MM.1S (cell line): ENCODE measurements around the gene HSPB9.
"Not testable (repeated sequence)": the region's sequence is repeated elsewhere in the genome, so short reads cannot be mapped to it uniquely, and the experiment has no call there.

ENCODE experiments used
- DNase-seq: peaks from one replicate; pipeline ENCODE4 v3.0.0-alpha.2; 2015
- H2AFZ ChIP-seq: fragments of 300-600 bp; sonication (generic); 2 replicates; pipeline ENCODE4 v1.6.0; 2016; ENCODE audit warnings: antibody characterized with exemption, low read length
- H3F3A ChIP-seq: fragments of 300-600 bp; sonication (generic); 2 replicates; pipeline ENCODE4 v1.6.1; 2016; ENCODE audit warnings: mild to moderate bottlenecking, antibody characterized with exemption, low read length, moderate library complexity, mixed read lengths; ENCODE audit not compliant: insufficient read depth
- H3K27ac ChIP-seq: fragments of 300-600 bp; sonication (generic); 2 replicates; pipeline ENCODE4 v1.5.1; 2016; ENCODE audit warnings: mild to moderate bottlenecking, low read length
- H3K27me3 ChIP-seq: fragments of 300-600 bp; sonication (generic); replicated peaks from 2 replicates; pipeline ENCODE4 v1.6.0; 2016; ENCODE audit warnings: low read length; ENCODE audit not compliant: insufficient read depth
- H3K36me3 ChIP-seq: fragments of 300-600 bp; sonication (generic); replicated peaks from 2 replicates; pipeline ENCODE4 v1.6.1; 2016; ENCODE audit warnings: mild to moderate bottlenecking, low read length, mixed read lengths; ENCODE audit not compliant: insufficient read depth
- H3K4me1 ChIP-seq: fragments of 300-600 bp; sonication (generic); 2 replicates; pipeline ENCODE4 v1.6.1; 2016; ENCODE audit warnings: low read length, mixed read lengths
- H3K4me2 ChIP-seq: fragments of 300-600 bp; sonication (generic); 2 replicates; pipeline ENCODE4 v1.6.0; 2016; ENCODE audit warnings: low read depth, low read length
- H3K4me3 ChIP-seq: fragments of 300-600 bp; sonication (generic); 2 replicates; pipeline ENCODE4 v1.5.1; 2016; ENCODE audit warnings: low read length, mixed read lengths
- H3K79me2 ChIP-seq: fragments of 300-600 bp; sonication (generic); 2 replicates; pipeline ENCODE4 v1.6.1; 2016; ENCODE audit warnings: mixed run types, low read length, mixed read lengths
- H3K9ac ChIP-seq: fragments of 300-600 bp; sonication (generic); 2 replicates; pipeline ENCODE4 v1.6.1; 2016; ENCODE audit warnings: low read length, mixed read lengths
- H3K9me2 ChIP-seq: fragments of 300-600 bp; sonication (generic); replicated peaks from 2 replicates; pipeline ENCODE4 v1.6.1; 2016; ENCODE audit warnings: mild to moderate bottlenecking, low read length, mixed read lengths; ENCODE audit not compliant: insufficient read depth
- H3K9me3 ChIP-seq: fragments of 300-600 bp; sonication (generic); replicated peaks from 2 replicates; pipeline ENCODE4 v1.6.1; 2016; ENCODE audit warnings: mild to moderate bottlenecking, low read length, mixed read lengths; ENCODE audit not compliant: insufficient read depth
- H4K20me1 ChIP-seq: fragments of 300-600 bp; sonication (generic); 2 replicates; pipeline ENCODE4 v1.6.1; 2016; ENCODE audit warnings: mild to moderate bottlenecking, low read length, moderate library complexity, mixed read lengths; ENCODE audit not compliant: insufficient read depth
- EZH2 ChIP-seq: fragments of 300-600 bp; sonication (generic); optimal IDR thresholded peaks from 2 replicates; pipeline ENCODE3; 2017; ENCODE audit warnings: low read depth, mild to moderate bottlenecking, antibody characterized with exemption, low read length, mixed read lengths
- EZH2phosphoT487 ChIP-seq: fragments of 300-600 bp; sonication (generic); IDR thresholded peaks from 2 replicates; pipeline ENCODE4 v1.6.1; 2018; ENCODE audit warnings: antibody characterized with exemption, low read length
- TF ChIP-seq, protein P1 (sequence below): fragments of 300-600 bp; sonication (generic); IDR thresholded peaks from 2 replicates; pipeline ENCODE4 v1.5.1; 2016; ENCODE audit warnings: antibody characterized with exemption, low read length, mixed read lengths

The HSPB9 gene

DNA sequence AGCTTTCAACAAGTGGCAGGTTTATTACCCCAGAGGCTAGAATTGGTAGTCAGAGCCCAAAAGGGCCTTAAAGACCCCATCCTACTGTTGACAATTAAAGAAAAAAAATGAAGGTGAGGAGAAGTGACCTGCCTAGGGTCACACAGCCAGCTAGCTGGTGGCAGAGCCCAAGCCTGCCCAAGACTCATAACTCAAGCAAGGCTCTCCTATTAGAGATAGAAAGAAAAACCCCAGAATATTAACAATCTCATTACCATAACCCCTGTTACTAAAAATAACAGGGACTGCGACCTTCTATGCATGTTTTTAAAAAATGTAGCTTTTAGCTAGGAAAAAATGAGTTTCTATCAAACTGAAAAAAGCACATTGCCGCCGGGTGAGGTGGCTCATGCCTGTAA lies 14.0 kb downstream of the HSPB9 start:
- H3K27me3 ChIP-seq: no peaks in the 10 kb centered on the region
- peaks cover 3% of the 10 kb centered on the region; the same call in 1 of the 2 replicates for H4K20me1 ChIP-seq
- no peaks in the 10 kb centered on the region for H3K9me2 ChIP-seq
- no peak overlapping the region for H3K4me2 ChIP-seq
- no peaks in the 10 kb centered on the region for H3K9me3 ChIP-seq
- H3K9ac ChIP-seq: no peak overlapping the region
- H3F3A ChIP-seq: peaks cover 20% of the 10 kb centered on the region
- no peak for TF ChIP-seq EZH2
- no peak for TF ChIP-seq EZH2phosphoT487
- TF ChIP-seq, protein P1, sequence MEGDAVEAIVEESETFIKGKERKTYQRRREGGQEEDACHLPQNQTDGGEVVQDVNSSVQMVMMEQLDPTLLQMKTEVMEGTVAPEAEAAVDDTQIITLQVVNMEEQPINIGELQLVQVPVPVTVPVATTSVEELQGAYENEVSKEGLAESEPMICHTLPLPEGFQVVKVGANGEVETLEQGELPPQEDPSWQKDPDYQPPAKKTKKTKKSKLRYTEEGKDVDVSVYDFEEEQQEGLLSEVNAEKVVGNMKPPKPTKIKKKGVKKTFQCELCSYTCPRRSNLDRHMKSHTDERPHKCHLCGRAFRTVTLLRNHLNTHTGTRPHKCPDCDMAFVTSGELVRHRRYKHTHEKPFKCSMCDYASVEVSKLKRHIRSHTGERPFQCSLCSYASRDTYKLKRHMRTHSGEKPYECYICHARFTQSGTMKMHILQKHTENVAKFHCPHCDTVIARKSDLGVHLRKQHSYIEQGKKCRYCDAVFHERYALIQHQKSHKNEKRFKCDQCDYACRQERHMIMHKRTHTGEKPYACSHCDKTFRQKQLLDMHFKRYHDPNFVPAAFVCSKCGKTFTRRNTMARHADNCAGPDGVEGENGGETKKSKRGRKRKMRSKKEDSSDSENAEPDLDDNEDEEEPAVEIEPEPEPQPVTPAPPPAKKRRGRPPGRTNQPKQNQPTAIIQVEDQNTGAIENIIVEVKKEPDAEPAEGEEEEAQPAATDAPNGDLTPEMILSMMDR: no peak
- no peak overlapping the region for H3K4me3 ChIP-seq
- H3K27ac ChIP-seq: no peak overlapping the region
- H3K4me1 ChIP-seq: peaks cover 27% of the 10 kb centered on the region
- DNase-seq: no peak
- H2AFZ ChIP-seq: no peak overlapping the region
- H3K36me3 ChIP-seq: no peaks in the 10 kb centered on the region
- peaks cover 81% of the 10 kb centered on the region for H3K79me2 ChIP-seq

DNA sequence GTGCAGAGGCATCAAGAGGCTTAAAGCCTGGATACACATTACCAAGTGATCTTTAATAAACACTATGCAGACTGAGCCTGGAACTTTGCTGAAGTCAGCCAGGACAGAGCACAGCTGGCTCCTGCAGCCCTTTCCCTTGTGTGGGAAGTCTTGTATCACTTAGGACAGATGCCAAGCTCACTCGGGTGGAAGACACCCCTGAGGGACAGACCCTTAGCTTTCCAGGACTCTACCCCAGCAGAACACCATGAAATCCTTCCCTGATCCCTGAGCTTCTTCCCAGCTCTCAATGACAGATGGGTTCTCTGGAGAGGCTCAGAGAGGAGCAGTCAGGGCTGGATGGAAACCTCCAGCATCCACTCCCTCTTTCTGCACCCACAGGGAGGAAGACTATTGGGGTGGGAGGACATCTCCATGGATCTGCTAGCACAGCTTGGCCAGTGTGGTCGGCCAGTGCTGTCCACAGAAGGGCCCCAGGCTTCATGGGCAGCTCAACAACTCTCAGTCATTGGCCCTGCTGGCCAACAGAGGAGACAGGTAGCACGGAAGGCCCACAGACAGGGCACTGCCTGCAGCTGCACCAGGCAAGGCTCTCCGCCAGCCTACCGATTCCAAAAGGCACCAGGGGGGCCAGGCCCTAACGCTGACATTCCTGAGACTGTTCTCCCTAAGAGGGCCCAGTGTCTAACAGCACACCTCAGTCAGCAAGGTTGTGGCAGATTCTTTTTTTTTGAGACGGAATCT lies 16.3 kb downstream of the HSPB9 start:
- Histone ChIP-seq H3K9me2 (no peaks in the 10 kb centered on the region), H3F3A (peaks cover 4% of the 10 kb centered on the region; the same call in 1 of the 2 replicates), H3K36me3 (no peaks in the 10 kb centered on the region), H3K27ac (no peak overlapping the region), H3K4me2 (no peak overlapping the region), H2AFZ (no peak overlapping the region), H3K79me2 (peaks cover 90% of the 10 kb centered on the region), H4K20me1 (peaks cover 3% of the 10 kb centered on the region; the same call in 1 of the 2 replicates), H3K4me1 (peaks cover 7% of the 10 kb centered on the region), H3K27me3 (no peaks in the 10 kb centered on the region), H3K9ac (no peak overlapping the region), H3K9me3 (no peaks in the 10 kb centered on the region), H3K4me3 (no peak overlapping the region)
- TF ChIP-seq, protein P1: no peak
- TF ChIP-seq EZH2phosphoT487 (no peak), EZH2 (no peak)
- DNase-seq: no peak

DNA sequence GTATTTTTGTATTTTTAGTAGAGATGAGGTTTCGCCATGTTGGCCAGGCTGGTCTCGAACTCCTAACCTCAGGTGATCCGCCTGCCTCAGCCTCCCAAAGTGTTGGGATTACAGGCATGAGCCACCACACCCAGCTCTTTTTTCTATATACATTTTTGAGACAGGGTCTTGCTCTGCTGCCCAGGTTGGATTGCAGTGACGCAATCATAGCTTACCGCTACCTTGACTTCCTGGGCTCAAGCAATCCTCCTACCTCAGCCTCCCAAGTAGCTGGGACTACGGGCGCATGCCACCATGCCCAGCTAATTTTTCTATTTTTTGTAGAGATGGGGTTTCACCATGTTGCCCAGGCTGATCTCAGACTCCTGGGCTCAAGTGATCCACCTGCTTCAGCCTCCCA lies 18.1 kb downstream of the HSPB9 start:
- H3K36me3 ChIP-seq, H2AFZ ChIP-seq, H3K27me3 ChIP-seq, H3K27ac ChIP-seq, DNase-seq, H4K20me1 ChIP-seq, H3K9ac ChIP-seq, H3K4me1 ChIP-seq, H3K9me2 ChIP-seq, H3K4me3 ChIP-seq, H3F3A ChIP-seq, H3K4me2 ChIP-seq, H3K9me3 ChIP-seq: not testable (repeated sequence)
- H3K79me2 ChIP-seq: peaks cover 88% of the 10 kb centered on the region

DNA sequence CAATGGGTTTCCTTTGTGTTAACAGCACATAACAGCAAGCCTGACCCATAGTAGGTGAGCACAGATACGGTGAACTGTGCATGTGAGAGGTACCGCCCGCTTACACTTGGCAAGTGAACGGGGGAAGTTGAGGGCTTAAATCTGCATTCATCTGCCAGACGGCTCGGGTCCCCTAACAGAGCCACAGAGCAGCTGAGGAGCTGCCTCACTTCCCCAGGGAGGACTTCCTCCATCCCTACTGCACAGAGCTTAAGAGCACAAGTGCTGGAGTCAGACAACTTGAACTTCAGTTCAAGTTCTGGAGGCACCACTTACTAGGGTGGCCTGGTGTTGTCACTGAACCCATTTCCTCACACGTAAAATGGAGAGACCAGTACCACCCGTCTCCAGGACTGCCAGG lies 18.8 kb downstream of the HSPB9 start:
- Histone ChIP-seq H3K27ac (no peak overlapping the region), H3K79me2 (peaks cover 86% of the 10 kb centered on the region), H3K9me2 (no peaks in the 10 kb centered on the region), H2AFZ (no peak overlapping the region), H3K9ac (no peak overlapping the region), H3F3A (no peaks in the 10 kb centered on the region), H3K4me3 (no peak overlapping the region), H3K4me2 (no peak overlapping the region), H4K20me1 (peaks cover 3% of the 10 kb centered on the region; the same call in 1 of the 2 replicates), H3K4me1 (no peaks in the 10 kb centered on the region), H3K27me3 (no peaks in the 10 kb centered on the region), H3K36me3 (no peaks in the 10 kb centered on the region), H3K9me3 (no peaks in the 10 kb centered on the region)
- TF ChIP-seq, protein P1: no peak
- TF ChIP-seq EZH2phosphoT487 (no peak), EZH2 (no peak)
- DNase-seq: no peak
